HEK293 (cell line): Measurements from ENCODE around the gene EIF2D.
A peak's percentile ranks its signal among the peaks of the same experiment; 100 is the strongest.

ENCODE experiments used
- AEBP2 ChIP-seq: fragments of 450-650 bp; formaldehyde crosslinking; IDR thresholded peaks from 2 replicates; pipeline ENCODE4 v1.5.1; 2016; ENCODE audit warnings: missing biosample characterization, missing genetic modification characterization, borderline replicate concordance
- BCL11A ChIP-seq: fragments of 450-650 bp; formaldehyde crosslinking; IDR thresholded peaks from 2 replicates; pipeline ENCODE4 v1.5.1; 2016; ENCODE audit warnings: low read depth, missing biosample characterization, missing genetic modification characterization
- CTCF ChIP-seq: fragments of 450-650 bp; formaldehyde crosslinking; IDR thresholded peaks from 2 replicates; pipeline ENCODE4 v1.5.1; 2016; ENCODE audit warnings: missing biosample characterization, missing genetic modification characterization
- EGR2 ChIP-seq: fragments of 450-650 bp; formaldehyde crosslinking; IDR thresholded peaks from 2 replicates; pipeline ENCODE4 v1.5.1; 2016; ENCODE audit warnings: low read depth, missing biosample characterization, missing genetic modification characterization
- HIC1 ChIP-seq: fragments of 450-650 bp; formaldehyde crosslinking; IDR thresholded peaks from 2 replicates; pipeline ENCODE4 v1.5.1; 2016; ENCODE audit warnings: missing biosample characterization, missing genetic modification characterization
- KLF9 ChIP-seq: fragments of 450-650 bp; formaldehyde crosslinking; IDR thresholded peaks from 2 replicates; pipeline ENCODE4 v1.5.1; 2016; ENCODE audit warnings: missing biosample characterization, missing genetic modification characterization, low read depth
- PRDM10 ChIP-seq: fragments of 450-650 bp; formaldehyde crosslinking; IDR thresholded peaks from 2 replicates; pipeline ENCODE4 v1.5.1; 2016; ENCODE audit warnings: missing biosample characterization, missing genetic modification characterization
- SETDB1 ChIP-seq: IDR thresholded peaks from one replicate; pipeline ENCODE4 v1.6.1; 2017; ENCODE audit warnings: mild to moderate bottlenecking, low read length, moderate library complexity, mixed read lengths; ENCODE audit not compliant: insufficient read length
- SP2 ChIP-seq: fragments of 450-650 bp; formaldehyde crosslinking; IDR thresholded peaks from 2 replicates; pipeline ENCODE4 v1.5.1; 2016; ENCODE audit warnings: missing biosample characterization, missing genetic modification characterization
- SP7 ChIP-seq: fragments of 450-650 bp; formaldehyde crosslinking; IDR thresholded peaks from 2 replicates; pipeline ENCODE4 v1.5.1; 2016; ENCODE audit warnings: missing biosample characterization, missing genetic modification characterization
- WT1 ChIP-seq: fragments of 450-650 bp; formaldehyde crosslinking; IDR thresholded peaks from 2 replicates; pipeline ENCODE4 v1.5.1; 2016; ENCODE audit warnings: missing biosample characterization, missing genetic modification characterization
- ZBTB11 ChIP-seq: fragments of 450-650 bp; formaldehyde crosslinking; conservative IDR thresholded peaks from 2 replicates; pipeline ENCODE4 v1.5.1; 2016; ENCODE audit warnings: low read depth, missing biosample characterization, missing genetic modification characterization
- ZBTB21 ChIP-seq: fragments of 450-650 bp; formaldehyde crosslinking; IDR thresholded peaks from 2 replicates; pipeline ENCODE4 v1.5.1; 2017; ENCODE audit warnings: missing biosample characterization, missing genetic modification characterization
- ZEB2 ChIP-seq: fragments of 450-650 bp; formaldehyde crosslinking; IDR thresholded peaks from 2 replicates; pipeline ENCODE4 v1.5.1; 2016; ENCODE audit warnings: missing biosample characterization, missing genetic modification characterization
- ZNF114 ChIP-seq: fragments of 450-650 bp; formaldehyde crosslinking; IDR thresholded peaks from 2 replicates; pipeline ENCODE4 v1.5.0; 2017; ENCODE audit warnings: missing biosample characterization, missing genetic modification characterization
- ZNF423 ChIP-seq: fragments of 450-650 bp; formaldehyde crosslinking; IDR thresholded peaks from 2 replicates; pipeline ENCODE4 v1.5.1; 2016; ENCODE audit warnings: missing biosample characterization, missing genetic modification characterization
- ZNF510 ChIP-seq: fragments of 450-650 bp; formaldehyde crosslinking; IDR thresholded peaks from 2 replicates; pipeline ENCODE4 v1.5.1; 2018; ENCODE audit warnings: mild to moderate bottlenecking, missing genetic modification characterization, missing biosample characterization; ENCODE audit not compliant: insufficient replicate concordance
- ZNF600 ChIP-seq: fragments of 450-650 bp; formaldehyde crosslinking; IDR thresholded peaks from 2 replicates; pipeline ENCODE4 v1.5.1; 2016; ENCODE audit warnings: missing biosample characterization, missing genetic modification characterization
- ZNF629 ChIP-seq: fragments of 450-650 bp; formaldehyde crosslinking; IDR thresholded peaks from 2 replicates; pipeline ENCODE4 v1.5.1; 2017; ENCODE audit warnings: missing biosample characterization, missing genetic modification characterization
- ZNF692 ChIP-seq: fragments of 450-650 bp; formaldehyde crosslinking; IDR thresholded peaks from 2 replicates; pipeline ENCODE4 v1.5.1; 2016; ENCODE audit warnings: missing biosample characterization, missing genetic modification characterization
- ZSCAN23 ChIP-seq: fragments of 450-650 bp; formaldehyde crosslinking; IDR thresholded peaks from 2 replicates; pipeline ENCODE4 v1.5.1; 2016; ENCODE audit warnings: missing biosample characterization, missing genetic modification characterization
- ZSCAN30 ChIP-seq: fragments of 450-650 bp; IDR thresholded peaks from 2 replicates; pipeline ENCODE4 v1.5.1; 2018; ENCODE audit warnings: missing biosample characterization, mild to moderate bottlenecking, missing genetic modification characterization, moderate library complexity

EIF2D gene

GRCh38 chr1:206556750-206557635, 55.3 kb downstream of the EIF2D start (continued):
- TF ChIP-seq HIC1 (tag by site-specific recombination) (peak; percentile 83; the same call in 1 of the 2 replicates), ZBTB11 (peak; percentile 70), KLF9 (0 out of 2 replicates have a peak, but pooled peaks have one; percentile 17), ZNF114 (no peak), ZNF600 (tag by site-specific recombination) (peak; percentile 89), ZSCAN23 (no peak), ZNF510 (tag by site-specific recombination) (no peak), ZSCAN30 (tag by site-specific recombination) (peak; percentile 51; the same call in 1 of the 2 replicates), SP2 (tag by site-specific recombination) (peak; percentile 74), EGR2 (peak; percentile 87), ZNF692 (0 out of 2 replicates have a peak, but pooled peaks have one; percentile 28), WT1 (tag by site-specific recombination) (peak; percentile 38; the same call in 1 of the 2 replicates), CTCF (tag by site-specific recombination) (peak; percentile 61), ZNF423 (tag by site-specific recombination) (no peak), ZNF629 (tag by site-specific recombination) (peak; percentile 41; the same call in 1 of the 2 replicates), SETDB1 (no peak), ZBTB21 (tag by site-specific recombination) (no peak), PRDM10 (tag by site-specific recombination) (peak; percentile 98), BCL11A (tag by site-specific recombination) (no peak), AEBP2 (tag by site-specific recombination) (no peak), SP7 (tag by site-specific recombination) (peak; percentile 51; the same call in 1 of the 2 replicates), ZEB2 (tag by site-specific recombination) (peak; percentile 46; the same call in 1 of the 2 replicates)
